Activated T-cell treated with anti-CD3 and anti-CD28 coated beads for 24 hours (primary cell): Measurements from ENCODE around the gene EFCAB9.
"Not testable (repeated sequence)": the region's sequence is repeated elsewhere in the genome, so short reads cannot be mapped to it uniquely, and the experiment has no call there.

ENCODE experiments used
- DNase-seq: peaks from one replicate; pipeline ENCODE4 v3.0.0-alpha.2; 2020; ENCODE audit warnings: low read depth

Gene EFCAB9

DNA sequence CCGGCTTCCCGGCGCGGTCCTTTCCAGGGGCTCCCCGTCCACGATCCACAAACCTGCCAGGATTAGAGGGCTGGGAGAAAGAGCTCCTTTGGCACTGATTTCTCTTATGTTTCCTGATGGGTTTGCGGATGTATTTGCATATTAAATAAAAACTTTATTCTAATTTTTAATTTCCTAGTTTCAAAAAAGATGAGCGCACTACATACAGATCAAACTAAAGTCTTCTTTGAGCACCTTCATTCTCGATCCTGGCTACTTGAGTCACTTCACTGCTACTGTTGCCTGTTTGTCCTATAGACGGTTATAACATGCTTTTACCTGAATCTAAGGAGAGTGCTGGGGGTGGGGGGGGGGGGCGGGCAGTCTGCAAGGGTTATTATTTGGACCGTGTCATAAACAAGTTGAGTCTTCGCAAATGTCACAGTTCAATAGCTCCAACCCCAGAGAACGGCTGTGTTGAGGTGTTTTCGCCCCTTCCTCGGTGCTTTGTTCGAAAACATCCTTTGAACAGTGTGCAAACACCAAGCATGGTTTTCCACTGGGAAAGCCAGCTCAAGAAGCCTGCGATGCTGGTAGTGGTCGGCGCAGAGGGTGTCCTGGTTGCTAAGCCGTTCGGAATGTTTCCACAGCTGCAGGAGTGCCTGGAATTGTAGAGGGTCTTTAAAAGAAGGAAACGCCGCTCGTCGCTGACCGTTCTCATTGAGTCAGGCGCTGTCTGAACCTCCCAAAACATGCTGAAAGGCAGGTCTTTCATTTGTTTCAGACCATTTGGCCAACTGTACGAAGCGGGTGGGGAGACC, 4.9 kb upstream of the EFCAB9 start:
- no peak for DNase-seq

DNA sequence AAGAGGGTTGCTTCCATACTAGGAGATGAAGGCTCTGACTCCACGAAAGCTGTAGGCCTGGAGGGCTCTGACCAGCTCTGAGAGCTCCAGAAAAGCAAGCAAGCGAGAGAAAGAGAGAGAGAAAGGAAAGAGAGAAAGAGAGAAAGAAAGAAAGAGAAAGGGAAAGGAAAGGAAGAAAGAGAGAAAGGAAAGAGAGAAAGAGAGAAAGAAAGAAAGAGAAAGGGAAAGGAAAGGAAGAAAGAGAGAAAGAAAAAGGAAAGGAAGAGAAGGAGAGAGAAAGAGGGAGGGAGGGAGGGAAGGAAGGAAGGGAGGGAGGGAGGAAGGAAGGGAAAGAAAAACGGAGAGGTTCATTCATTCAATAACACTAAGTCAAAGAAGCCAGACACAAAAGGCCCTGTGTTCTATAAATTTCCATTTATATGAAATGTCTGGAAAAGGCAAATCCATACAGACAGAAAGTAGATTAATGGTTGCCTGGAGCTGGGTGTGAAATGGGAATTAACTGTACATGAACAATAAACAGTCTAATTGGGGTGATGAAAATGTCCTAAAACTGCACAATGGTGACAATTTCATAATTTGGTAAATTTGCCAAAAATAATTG, 4.2 kb upstream of the EFCAB9 start:
- DNase-seq = no peak

DNA sequence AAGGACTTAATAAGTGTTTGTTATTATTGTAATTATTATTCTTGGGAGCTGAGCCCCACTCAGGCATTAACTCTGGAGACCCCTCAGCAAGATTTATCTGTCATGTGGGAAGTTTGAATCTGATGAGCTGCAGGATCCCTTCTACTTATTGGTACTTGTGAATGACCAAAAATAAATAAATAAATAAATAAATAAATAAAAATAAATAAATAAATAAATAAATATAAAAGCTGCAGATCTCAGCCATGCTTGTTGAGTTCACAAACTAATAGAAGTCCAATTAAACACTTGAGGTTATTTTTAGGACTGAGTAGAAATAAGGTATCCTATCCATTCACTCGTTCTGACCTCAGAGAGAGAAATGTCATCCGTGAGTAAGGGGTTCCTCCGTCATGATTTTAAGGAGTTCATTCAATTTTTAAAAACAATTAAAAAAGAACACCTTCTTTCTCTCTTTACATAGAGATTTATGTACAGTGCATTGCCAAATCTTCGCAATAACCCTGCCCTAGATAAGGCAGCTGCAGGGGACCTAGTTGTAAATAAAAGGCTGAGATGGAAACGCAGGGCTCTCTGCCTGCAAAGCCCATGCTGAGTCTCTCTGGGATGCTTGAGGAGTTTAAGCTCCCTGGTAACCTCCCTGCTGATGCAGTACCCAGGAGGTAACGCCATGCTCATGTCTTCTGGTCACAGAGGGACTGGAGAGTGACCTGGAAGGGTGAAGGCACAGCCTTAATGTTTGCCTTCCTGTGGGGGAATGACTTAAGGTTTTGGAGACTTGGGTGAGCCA, 1.2 kb downstream of the EFCAB9 start:
- DNase-seq = no peak

DNA sequence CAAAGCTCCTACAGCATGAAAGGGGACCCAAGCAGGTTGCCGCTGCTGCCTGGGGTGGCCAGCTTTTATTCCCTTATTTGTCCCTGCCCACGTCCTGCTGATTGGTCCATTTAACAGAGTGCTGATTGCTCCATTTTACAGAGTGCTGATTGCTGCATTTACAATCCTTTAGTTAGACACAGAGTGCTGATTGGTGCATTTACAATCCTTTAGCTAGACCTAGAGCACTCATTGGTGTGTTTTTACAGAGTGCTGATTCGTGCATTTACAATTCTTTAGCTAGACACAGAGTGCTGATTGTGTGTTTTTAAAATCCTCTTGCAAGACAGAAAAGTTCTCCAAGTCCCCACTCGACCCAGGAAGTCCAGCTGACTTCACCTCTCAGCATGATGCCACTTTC, 3.8 kb downstream of the EFCAB9 start:
- not testable (repeated sequence) for DNase-seq

- DNase-seq = no peak
Observed at GRCh38 chr5:172199446-172199845, 5.5 kb downstream of the EFCAB9 start.

- DNase-seq = no peak
Observed at GRCh38 chr5:172200476-172200875, 6.5 kb downstream of the EFCAB9 start.

GRCh38 chr5:172205984-172206383, 12.0 kb downstream of the EFCAB9 start:
- not testable (repeated sequence) for DNase-seq

DNA sequence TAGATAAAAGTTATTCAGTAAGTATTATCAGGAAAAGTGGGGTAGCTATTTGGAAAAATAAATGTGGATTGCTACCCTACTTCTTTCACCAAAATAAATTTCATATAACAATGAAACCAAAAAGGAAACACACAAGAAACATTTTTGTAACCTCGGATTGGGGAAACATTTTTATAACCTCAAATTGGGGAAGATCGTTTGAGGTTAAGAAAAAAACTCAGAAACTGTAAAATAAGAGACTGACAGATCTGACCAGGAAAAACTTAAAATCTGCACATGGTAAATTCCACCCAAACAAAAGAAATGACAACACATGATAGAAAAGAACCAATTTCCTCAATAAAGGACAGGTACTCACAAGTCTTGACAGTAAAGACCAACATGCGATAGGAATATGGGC, 13.5 kb downstream of the EFCAB9 start:
- no peak for DNase-seq

GRCh38 chr5:172209714-172210113, 15.7 kb downstream of the EFCAB9 start:
- no peak for DNase-seq

GRCh38 chr5:172211676-172212075, 17.7 kb downstream of the EFCAB9 start:
- DNase-seq = no peak

GRCh38 chr5:172213126-172213525, 19.2 kb downstream of the EFCAB9 start:
- DNase-seq = no peak

- no peak for DNase-seq
Observed at GRCh38 chr5:172216345-172216744, 22.4 kb downstream of the EFCAB9 start.

DNA sequence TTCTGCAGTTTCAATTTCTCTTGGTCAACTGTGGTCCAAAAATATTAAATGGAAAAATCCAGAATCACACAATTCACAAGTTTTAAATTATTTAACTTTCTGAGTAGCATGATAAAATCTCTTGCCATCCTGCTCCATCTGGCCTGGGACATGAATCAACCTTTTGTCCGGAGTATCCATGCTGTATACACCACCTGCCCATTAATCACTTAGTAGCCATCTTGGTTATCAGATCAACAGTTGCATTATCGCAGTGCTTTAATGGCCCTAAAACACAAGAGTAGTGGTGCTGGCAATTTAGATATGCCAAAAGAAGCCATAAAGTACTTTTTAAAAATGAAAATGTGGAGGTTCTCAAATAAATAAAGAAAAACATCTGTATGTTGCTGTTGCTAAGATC, 25.3 kb downstream of the EFCAB9 start:
- DNase-seq = no peak

GRCh38 chr5:172223901-172224873, 30.2 kb downstream of the EFCAB9 start:
- peak; percentile 48 for DNase-seq

- DNase-seq = no peak
Observed at GRCh38 chr5:172224996-172225395, 31.0 kb downstream of the EFCAB9 start.

DNA sequence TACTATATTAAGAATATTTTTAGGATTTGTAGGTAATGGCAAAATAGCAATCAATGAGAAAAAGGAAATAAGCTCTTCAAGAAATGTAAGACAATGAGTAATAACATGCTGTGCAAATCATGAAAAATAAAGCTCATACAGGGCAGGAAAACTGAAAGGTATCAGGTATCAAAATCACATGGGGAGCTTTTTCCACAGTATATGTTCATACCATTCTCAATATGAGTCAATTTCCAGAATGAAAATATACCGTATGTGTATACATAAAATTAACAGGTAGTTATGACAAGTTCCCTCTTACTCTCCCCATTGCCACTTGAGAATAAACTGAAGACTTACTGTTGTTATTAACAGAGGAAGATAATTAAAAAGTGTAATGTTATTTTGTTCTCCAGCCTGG, 35.9 kb downstream of the EFCAB9 start:
- DNase-seq = no peak

- no peak for DNase-seq
Observed at GRCh38 chr5:172234031-172234430, 40.1 kb downstream of the EFCAB9 start.

DNA sequence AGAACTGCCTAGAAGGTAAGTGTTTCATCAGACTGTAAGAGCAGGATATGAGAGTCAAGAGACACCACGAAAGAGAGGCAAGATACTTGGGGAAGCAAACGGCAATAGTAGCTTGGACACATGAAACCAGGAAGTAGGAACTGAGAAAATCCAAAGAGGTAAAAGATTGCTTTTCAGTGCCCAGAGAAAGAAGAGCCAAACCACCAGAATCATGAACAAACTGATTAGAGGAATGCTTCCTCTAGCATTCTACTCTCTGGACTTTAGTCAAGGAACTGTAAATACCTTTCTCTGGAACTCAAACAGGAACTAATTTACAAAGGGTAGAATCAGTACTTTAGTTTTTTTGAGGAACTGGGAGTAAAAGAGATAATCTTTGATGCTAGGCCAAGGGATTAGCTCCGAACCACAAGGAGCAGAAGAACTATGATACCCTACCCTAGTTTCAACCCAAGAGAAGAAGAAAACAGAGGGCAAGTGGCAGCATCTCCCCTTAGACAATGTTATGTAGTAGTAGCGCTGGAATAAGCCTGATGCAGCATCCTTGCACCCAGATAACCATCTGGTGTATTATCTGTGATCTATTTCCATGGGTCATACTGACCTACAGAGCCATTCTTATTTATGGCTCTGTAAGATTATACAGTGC, 41.3 kb downstream of the EFCAB9 start:
- DNase-seq = no peak

GRCh38 chr5:172235827-172236736, 42.1 kb downstream of the EFCAB9 start:
- no peak for DNase-seq

- no peak for DNase-seq
Observed at GRCh38 chr5:172238334-172238733, 44.4 kb downstream of the EFCAB9 start.
